PFSK-1 (cell line): ENCODE data around the gene GLS.

Experiments used
- FOXP2 ChIP-seq: optimal IDR thresholded peaks from 2 replicates; pipeline ENCODE3; 2011; ENCODE audit warnings: borderline replicate concordance, control low read depth, inconsistent platforms; ENCODE audit not compliant: insufficient read depth; ENCODE audit errors: extremely low read length, extremely low read depth
- POLR2AphosphoS5 ChIP-seq: IDR thresholded peaks from 2 replicates; pipeline ENCODE4 v1.6.1; 2012; ENCODE audit warnings: low read depth, mild to moderate bottlenecking, control low read depth, low read length, moderate library complexity
- SIN3A ChIP-seq: IDR thresholded peaks from 2 replicates; pipeline ENCODE4 v1.6.1; 2012; ENCODE audit warnings: mild to moderate bottlenecking, low read length, moderate library complexity, borderline replicate concordance; ENCODE audit not compliant: insufficient read depth
- TAF1 ChIP-seq: IDR thresholded peaks from 2 replicates; pipeline ENCODE4 v1.6.1; 2012; ENCODE audit warnings: low read length, control low read depth, borderline replicate concordance; ENCODE audit not compliant: insufficient read depth
- TF ChIP-seq, protein P1 (sequence below), 2 experiments: IDR thresholded peaks; 2 replicates each; pipeline versions ENCODE4 v1.6.1 to v1.8.0; 2011 to 2012; ENCODE audit warnings: low read depth in 2 of 2, low read length in 2 of 2, control low read depth in 1 of 2, inconsistent platforms in 1 of 2, mild to moderate bottlenecking in 1 of 2, moderate library complexity in 1 of 2; ENCODE audit not compliant: insufficient read depth in 1 of 2

Gene GLS

DNA sequence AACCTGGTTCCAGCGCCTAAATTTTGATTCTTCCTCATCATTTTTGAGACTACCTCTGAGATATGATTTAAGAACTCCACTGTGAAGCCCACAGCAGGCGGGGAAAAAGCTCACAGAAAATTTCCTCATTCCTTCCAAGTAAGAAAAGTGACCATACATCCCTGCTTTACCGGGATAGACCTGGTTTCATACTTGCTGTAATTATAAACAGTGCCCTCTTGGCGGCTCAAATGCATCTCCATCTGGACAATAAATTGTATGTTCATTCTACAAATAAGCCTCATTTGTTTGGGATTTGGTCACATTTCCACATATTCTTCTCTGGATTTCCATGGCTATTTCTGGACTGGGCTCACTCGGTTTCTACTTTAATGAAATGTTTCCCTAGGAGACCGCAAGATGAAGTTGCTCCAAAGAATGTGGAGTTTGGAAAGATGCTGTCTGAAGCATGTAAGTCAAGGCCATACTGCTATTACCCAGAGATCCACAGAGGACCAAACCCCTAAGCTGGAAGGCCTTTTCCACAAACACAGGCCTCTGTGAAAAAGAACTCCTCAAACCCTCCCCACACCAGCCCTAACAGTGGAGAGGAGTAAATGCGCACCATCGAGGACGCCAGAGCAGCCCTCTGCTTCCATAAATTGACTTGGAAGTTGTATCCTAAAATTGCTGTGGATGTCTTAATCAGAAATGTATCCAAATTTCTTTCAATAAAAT, 119.5 kb downstream of the GLS start:
- TF ChIP-seq FOXP2 (no peak), SIN3A (no peak), POLR2AphosphoS5 (no peak), TAF1 (no peak)
- TF ChIP-seq, protein P1, sequence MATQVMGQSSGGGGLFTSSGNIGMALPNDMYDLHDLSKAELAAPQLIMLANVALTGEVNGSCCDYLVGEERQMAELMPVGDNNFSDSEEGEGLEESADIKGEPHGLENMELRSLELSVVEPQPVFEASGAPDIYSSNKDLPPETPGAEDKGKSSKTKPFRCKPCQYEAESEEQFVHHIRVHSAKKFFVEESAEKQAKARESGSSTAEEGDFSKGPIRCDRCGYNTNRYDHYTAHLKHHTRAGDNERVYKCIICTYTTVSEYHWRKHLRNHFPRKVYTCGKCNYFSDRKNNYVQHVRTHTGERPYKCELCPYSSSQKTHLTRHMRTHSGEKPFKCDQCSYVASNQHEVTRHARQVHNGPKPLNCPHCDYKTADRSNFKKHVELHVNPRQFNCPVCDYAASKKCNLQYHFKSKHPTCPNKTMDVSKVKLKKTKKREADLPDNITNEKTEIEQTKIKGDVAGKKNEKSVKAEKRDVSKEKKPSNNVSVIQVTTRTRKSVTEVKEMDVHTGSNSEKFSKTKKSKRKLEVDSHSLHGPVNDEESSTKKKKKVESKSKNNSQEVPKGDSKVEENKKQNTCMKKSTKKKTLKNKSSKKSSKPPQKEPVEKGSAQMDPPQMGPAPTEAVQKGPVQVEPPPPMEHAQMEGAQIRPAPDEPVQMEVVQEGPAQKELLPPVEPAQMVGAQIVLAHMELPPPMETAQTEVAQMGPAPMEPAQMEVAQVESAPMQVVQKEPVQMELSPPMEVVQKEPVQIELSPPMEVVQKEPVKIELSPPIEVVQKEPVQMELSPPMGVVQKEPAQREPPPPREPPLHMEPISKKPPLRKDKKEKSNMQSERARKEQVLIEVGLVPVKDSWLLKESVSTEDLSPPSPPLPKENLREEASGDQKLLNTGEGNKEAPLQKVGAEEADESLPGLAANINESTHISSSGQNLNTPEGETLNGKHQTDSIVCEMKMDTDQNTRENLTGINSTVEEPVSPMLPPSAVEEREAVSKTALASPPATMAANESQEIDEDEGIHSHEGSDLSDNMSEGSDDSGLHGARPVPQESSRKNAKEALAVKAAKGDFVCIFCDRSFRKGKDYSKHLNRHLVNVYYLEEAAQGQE (IDR thresholded peaks at IDR 0.05; ENCODE audit: insufficient read depth in 1 of 2, low read depth in 2 of 2, low read length in 2 of 2) = no peak

DNA sequence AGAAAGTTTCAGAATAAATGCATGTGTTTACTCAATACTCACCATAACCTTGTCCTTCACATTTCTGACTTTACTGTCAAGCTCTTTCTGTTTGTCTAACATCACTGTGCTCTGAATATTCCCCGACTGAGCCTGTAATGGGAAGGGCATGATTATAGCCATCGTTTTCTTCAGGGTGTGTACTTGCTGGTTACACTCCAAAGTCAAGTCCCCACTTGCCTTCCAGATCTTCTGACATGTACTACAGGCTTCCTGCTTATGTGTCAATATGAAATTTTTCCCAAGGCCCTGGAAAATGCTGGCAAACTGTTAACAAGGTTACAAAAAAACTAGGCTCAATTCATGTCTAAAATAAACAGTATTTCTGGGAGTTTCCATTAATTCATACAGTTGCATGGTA, 120.4 kb downstream of the GLS start:
- TF ChIP-seq FOXP2 = no peak

DNA sequence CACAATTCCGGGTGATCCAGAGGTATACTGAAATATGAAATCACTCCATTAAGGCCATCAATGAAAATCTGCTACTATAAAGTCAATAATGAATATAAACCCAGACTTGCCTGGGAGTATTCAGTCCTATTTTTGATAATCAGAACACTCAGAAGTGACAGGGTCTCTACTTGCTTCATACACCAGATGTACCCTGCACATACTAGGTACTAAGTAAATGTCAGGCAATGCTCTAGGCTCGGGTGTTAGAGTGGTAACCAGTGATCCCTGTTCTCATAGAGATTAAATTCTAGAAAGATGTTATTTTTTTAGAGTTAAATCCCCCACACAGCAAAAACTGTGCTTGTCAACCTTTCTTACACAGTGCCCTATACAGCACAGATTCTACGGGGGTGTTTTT, 121.0 kb downstream of the GLS start:
- TF ChIP-seq POLR2AphosphoS5 (no peak), SIN3A (no peak), TAF1 (no peak)

DNA sequence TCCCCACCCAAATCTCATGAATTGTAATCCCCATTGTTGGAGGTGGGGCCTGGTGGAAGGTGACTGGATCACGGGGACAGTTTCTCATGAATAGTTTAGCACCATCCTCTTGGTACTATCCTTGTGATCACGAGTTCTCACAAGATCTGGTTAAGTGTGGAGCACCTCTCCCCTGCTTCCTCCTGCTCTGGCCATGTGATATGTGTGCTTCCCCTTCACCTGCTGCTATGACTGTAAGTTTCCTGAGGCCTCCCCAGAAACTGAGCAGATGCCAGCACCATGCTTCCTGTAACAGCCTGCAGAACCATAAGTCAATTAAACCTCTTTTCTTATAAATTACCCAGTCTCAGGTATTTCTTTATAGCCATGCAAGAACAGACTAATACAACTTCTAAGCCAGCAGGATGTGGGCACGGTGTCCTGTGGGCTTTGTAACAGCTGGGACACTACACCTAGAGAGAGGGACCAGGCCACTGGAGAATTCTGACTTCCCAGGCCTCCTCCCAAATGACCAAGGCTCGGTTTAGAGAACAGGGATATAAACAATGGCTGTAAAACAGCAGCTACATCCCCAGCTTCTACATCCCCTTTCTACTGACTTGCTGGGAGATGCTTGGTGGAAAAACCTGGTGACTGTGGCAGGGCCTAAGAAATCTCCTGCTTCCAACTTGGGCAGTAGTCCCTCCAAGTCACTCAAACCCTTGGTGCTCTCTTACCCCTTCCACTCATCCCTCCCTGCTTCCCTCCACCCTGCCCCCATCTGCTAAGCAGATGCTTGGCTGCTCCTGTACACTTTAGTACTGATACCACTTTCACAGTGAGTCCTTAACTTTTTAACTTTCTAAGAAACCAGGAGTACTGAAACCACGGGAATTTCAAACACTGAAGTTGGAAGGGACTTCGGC, 123.0 kb downstream of the GLS start:
- no peak for TF ChIP-seq SIN3A
- TF ChIP-seq FOXP2 = no peak
- TF ChIP-seq POLR2AphosphoS5 = no peak
- TF ChIP-seq, protein P1 (IDR thresholded peaks at IDR 0.05; ENCODE audit: insufficient read depth in 1 of 2, low read depth in 2 of 2, low read length in 2 of 2) = no peak
- TF ChIP-seq TAF1 = no peak

DNA sequence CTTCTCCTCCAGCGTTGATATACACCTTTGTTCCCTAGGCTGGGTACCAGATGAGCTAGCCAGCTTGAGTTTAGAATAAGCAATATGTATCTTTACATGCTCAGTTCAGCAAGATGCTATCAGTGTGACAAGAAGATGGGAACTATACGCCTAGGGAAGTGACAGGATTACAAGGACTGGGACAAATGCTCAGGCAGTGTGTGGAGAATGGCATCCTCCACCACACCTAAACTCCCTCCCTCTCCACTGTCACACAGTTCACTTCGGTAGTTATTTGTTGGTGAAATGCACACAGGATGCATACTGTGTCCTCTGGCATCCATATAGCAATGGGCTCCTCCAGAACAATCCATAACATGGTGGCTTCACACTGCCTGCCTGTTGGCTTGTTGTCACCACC, 125.7 kb downstream of the GLS start:
- TF ChIP-seq TAF1 (no peak), POLR2AphosphoS5 (no peak), SIN3A (no peak)

DNA sequence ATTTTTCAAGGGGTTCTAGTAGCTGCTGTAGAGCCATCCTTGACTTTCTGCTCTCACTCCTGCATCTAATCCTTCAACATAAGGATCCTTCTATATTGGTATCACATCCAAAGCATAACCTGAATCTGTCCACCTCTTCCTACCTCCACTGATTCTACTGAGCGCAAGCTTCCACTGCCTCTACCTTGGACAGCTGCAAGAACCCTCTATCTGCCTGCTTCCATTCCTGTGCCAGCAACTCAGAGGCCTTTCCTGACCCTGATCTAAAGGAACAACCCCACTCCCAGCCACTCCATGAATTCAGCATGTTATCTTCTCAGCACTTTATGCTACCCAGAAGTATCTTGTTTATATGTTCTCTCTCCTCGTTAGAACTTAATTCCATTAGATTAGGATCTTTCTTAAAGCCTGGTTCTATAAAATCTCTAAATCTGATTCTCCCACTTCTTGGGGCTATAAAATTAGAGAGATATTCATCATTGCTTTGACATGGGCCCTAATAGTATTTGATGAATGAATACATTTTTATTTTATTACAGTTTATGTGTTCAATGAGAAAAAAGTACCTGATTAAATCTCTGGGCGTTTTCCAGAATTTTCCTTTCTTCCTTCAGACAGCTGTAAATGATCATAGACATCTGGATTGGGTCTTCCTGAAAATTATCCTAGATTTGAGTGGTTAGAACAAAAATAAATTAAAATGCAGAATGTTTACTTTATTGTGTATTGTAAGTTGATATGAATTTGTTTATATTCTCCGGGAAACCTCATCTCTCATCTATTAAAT, 126.6 kb downstream of the GLS start:
- TF ChIP-seq TAF1 = no peak
- TF ChIP-seq, protein P1 (IDR thresholded peaks at IDR 0.05; ENCODE audit: insufficient read depth in 1 of 2, low read depth in 2 of 2, low read length in 2 of 2) = peak; percentile 49 to 81; a peak in 3 of 4 replicates

DNA sequence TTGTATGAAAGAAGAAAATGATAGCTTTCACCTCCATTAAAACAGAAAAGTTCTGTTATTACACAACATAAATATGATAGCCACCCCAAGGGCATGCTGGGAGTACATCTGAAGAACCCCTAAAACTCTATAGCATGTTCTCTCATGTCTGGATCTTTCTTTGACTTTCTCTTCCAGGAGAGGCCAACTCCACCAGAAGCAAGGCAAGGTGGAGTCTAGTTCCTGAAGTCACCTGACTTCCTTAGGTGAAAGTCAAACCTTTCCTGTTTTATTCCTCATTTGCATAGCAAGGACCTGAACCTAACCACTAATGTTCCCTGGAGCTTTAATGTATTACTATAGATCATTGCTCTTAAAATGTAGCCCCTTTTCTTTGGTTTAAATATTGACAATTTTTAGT, 127.7 kb downstream of the GLS start:
- no peak for TF ChIP-seq POLR2AphosphoS5
- no peak for TF ChIP-seq FOXP2
- TF ChIP-seq TAF1 = no peak
- TF ChIP-seq SIN3A = no peak
- TF ChIP-seq, protein P1 (IDR thresholded peaks at IDR 0.05; ENCODE audit: insufficient read depth in 1 of 2, low read depth in 2 of 2, low read length in 2 of 2) = no peak
